K562 (cell line): ENCODE results near the gene SOX4. TPM values are rescaled to one million over a fixed set of nuclear protein-coding genes. Genes with fewer than 3 reads are reported as not detected.

Experiments used
- ATAC-seq: fragments of 200-7000 bp; cut with Tn5 transposase; 3 replicates; pipeline ENCODE4 v1.9.1; 2020; ENCODE audit warnings: moderate library complexity
- BruUV-seq: library from RNA; stranded (reverse); fragments of 400-500 nt; replicated peaks from 2 replicates; lab custom pipeline; 2021; lab: Mats Ljungman, UMichigan
- CTCF ChIA-PET: fragments of 300-600 bp; formaldehyde crosslinking; extraction: SDS; loops from one replicate; lab custom pipeline; 2021; ENCODE audit warnings: low intra/inter-chr PET ratio; lab: Yijun Ruan, JAX
- POLR2A ChIA-PET: fragments of 300-600, 350-650 bp; sonication (Branson Sonifier 250); formaldehyde crosslinking; extraction: SDS; loops from one replicate; lab custom pipeline; 2021; ENCODE audit warnings: antibody characterized with exemption, inconsistent platforms; lab: Yijun Ruan, JAX
- DNase-seq, 4 experiments: peaks; one replicate each; pipeline versions ENCODE4 v3.0.0 to v3.0.0-alpha.2; 2011 to 2018; ENCODE audit warnings: low spot score in 3 of 4, mixed read lengths in 3 of 4; ENCODE audit errors: extremely low read depth in 1 of 4
- FAIRE-seq: peaks from 2 replicates; lab custom pipeline; 2011; peaks lifted over from hg19 to GRCh38; lab: Jason Lieb, UNC
- H2AFZ ChIP-seq: 2 replicates; pipeline ENCODE4 v1.6.0; 2011; ENCODE audit warnings: low read depth, low read length, control low read depth, inconsistent platforms
- H3K27ac ChIP-seq: fragments of 200-600 bp; 3 replicates; pipeline ENCODE4 v1.8.0; 2011; ENCODE audit warnings: low read depth, mild to moderate bottlenecking, control low read depth, inconsistent platforms, low read length, moderate library complexity, mixed read lengths; ENCODE audit errors: extremely low read depth
- H3K27me3 ChIP-seq, 2 experiments: fragments of 300-600 bp in 1 of 2; 2 replicates in 1 of 2; 3 replicates in 1 of 2; pipeline versions ENCODE4 v1.6.0 to v1.8.0; 2011; ENCODE audit warnings: inconsistent platforms in 2 of 2, low read length in 2 of 2, mild to moderate bottlenecking in 1 of 2, mixed read lengths in 1 of 2, moderate library complexity in 1 of 2; ENCODE audit not compliant: control insufficient read depth in 2 of 2, insufficient read depth in 2 of 2
- H3K36me3 ChIP-seq: fragments of 300-600 bp; 3 replicates; pipeline ENCODE4 v1.8.0; 2011; ENCODE audit warnings: mild to moderate bottlenecking, low read length, inconsistent platforms; ENCODE audit not compliant: control insufficient read depth, insufficient read depth
- H3K4me1 ChIP-seq, 2 experiments: fragments of 200-600 bp in 1 of 2; replicated peaks in 1 of 2; 2 replicates in 1 of 2; 3 replicates in 1 of 2; pipeline versions ENCODE4 v1.5.1 to v1.8.0; 2011; ENCODE audit warnings: inconsistent platforms in 2 of 2, low read length in 2 of 2, mild to moderate bottlenecking in 1 of 2, mixed read lengths in 1 of 2, moderate library complexity in 1 of 2; ENCODE audit not compliant: control insufficient read depth in 2 of 2, insufficient read depth in 2 of 2
- H3K4me2 ChIP-seq: 2 replicates; pipeline ENCODE4 v1.6.1; 2011; ENCODE audit warnings: low read length, control low read depth, inconsistent platforms, mixed read lengths; ENCODE audit not compliant: insufficient read depth
- H3K4me3 ChIP-seq: fragments of 200-600 bp; sonication (generic), shearing (Covaris generic); 2 replicates; pipeline ENCODE4 v1.5.1; 2016; ENCODE audit warnings: control low read depth, inconsistent platforms
- H3K79me2 ChIP-seq: fragments of 200-600 bp; 3 replicates; pipeline ENCODE4 v1.8.0; 2011; ENCODE audit warnings: low read length, inconsistent platforms; ENCODE audit not compliant: control insufficient read depth, insufficient read depth
- H3K9ac ChIP-seq, 2 experiments: 2 replicates each; pipeline versions ENCODE4 v1.6.0 to v1.6.1; 2011; ENCODE audit warnings: low read depth in 2 of 2, low read length in 2 of 2, control low read depth in 1 of 2, inconsistent platforms in 1 of 2, mild to moderate bottlenecking in 1 of 2, mixed read lengths in 1 of 2; ENCODE audit not compliant: insufficient read depth in 1 of 2
- H3K9me1 ChIP-seq: one replicate; pipeline ENCODE4 v1.6.0; 2011; ENCODE audit warnings: inconsistent platforms, mild to moderate bottlenecking, low read length, moderate library complexity; ENCODE audit not compliant: control insufficient read depth, insufficient read depth
- H3K9me3 ChIP-seq: replicated peaks from 2 replicates; pipeline ENCODE4 v1.5.1; 2011; ENCODE audit warnings: low read depth, low read length, inconsistent platforms; ENCODE audit not compliant: control insufficient read depth, insufficient read depth
- H4K20me1 ChIP-seq: replicated peaks from 2 replicates; pipeline ENCODE4 v1.6.1; 2011; ENCODE audit warnings: low read length, inconsistent platforms, mixed read lengths; ENCODE audit not compliant: control insufficient read depth, insufficient read depth
- CREM ChIP-seq: IDR thresholded peaks from 2 replicates; pipeline ENCODE4 v1.6.1; 2014; ENCODE audit warnings: antibody characterized with exemption, low read depth
- RB1 ChIP-seq: fragments of 450-650 bp; IDR thresholded peaks from 2 replicates; pipeline ENCODE4 v1.6.1; 2017; ENCODE audit warnings: low read depth, mild to moderate bottlenecking
- WGBS: fragments of 100-300 bp; shearing (Covaris generic); methylation state at CpG from one replicate; pipeline ENCODE4 v1.1.6; 2016; ENCODE audit warnings: low coverage, mixed read lengths; ENCODE audit not compliant: insufficient coverage; ENCODE audit errors: missing lambda C conversion rate; 5-methylcytosine and 5-hydroxymethylcytosine counted together
- in situ Hi-C: fragments of 300-500 bp; cut with MboI; formaldehyde crosslinking; loops from 4 replicates; pipeline ENCODE4 v1.15.0; 2018; ENCODE audit warnings: inconsistent platforms, mixed read lengths
- intact Hi-C: fragments of 100-400 bp; cut with micrococcal nuclease; formaldehyde crosslinking; loops from 2 replicates; pipeline ENCODE4 v1.14.2; 2022
- polyA plus RNA-seq, 8 experiments: library from polyadenylated mRNA; depleted of rRNA in 4 of 8; stranded (reverse) in 5 of 8; unstranded in 3 of 8; fragments of >200 nt; fragmentation: Nextera tagmentation in 2 of 8; fragmentation: Illumina TruSeq in 1 of 8; extraction: Ambion mirVana in 2 of 8; extraction: Trizol in 1 of 8; gene quantifications; 2 replicates each; pipeline versions ENCODE4 v1.2.1 to v1.2.3, GENCODE V29; 2011 to 2014; ENCODE audit warnings: inconsistent platforms in 1 of 8, missing spikeins in 1 of 8
- total RNA-seq, 7 experiments: library from RNA; depleted of rRNA in 6 of 7; stranded (reverse); fragments of >200 nt in 6 of 7; fragmentation: Illumina TruSeq in 2 of 7; extraction: Trizol in 2 of 7; gene quantifications; 2 replicates each; pipeline versions ENCODE4 v1.2.1 to v1.2.3, GENCODE V29; 2011 to 2021; ENCODE audit warnings: low replicate concordance in 1 of 7
- TF ChIP-seq, protein P1 (sequence below): fragments of 450-650 bp; IDR thresholded peaks from 2 replicates; pipeline ENCODE4 v1.6.1; 2018; ENCODE audit warnings: mild to moderate bottlenecking, low read depth; ENCODE audit not compliant: partially characterized antibody
- TF ChIP-seq, protein P2 (sequence below), 3 experiments: IDR thresholded peaks in 2 of 3; conservative IDR thresholded peaks in 1 of 3; 2 replicates each; pipeline ENCODE4 v1.5.1; 2011 to 2012; ENCODE audit warnings: low read length in 3 of 3, mild to moderate bottlenecking in 3 of 3, control low read depth in 2 of 3, improper control_type of control experiment in 1 of 3, inconsistent platforms in 1 of 3, low read depth in 1 of 3, mixed read lengths in 1 of 3, moderate library complexity in 1 of 3; ENCODE audit not compliant: insufficient read depth in 2 of 3
- TF ChIP-seq, protein P3 (sequence below), 2 experiments: fragments of 450-650 bp; formaldehyde crosslinking in 1 of 2; IDR thresholded peaks; 2 replicates each; pipeline versions ENCODE4 v1.4.0 to v1.6.1; 2014 to 2020; ENCODE audit warnings: mild to moderate bottlenecking in 2 of 2, borderline replicate concordance in 1 of 2, low read depth in 1 of 2

Gene SOX4
- total and polyA plus RNA-seq, 9 of the 15 experiments (the other 6 are each of a cell fraction or from before 2014, with no cell fraction given), result 0.03 to 0.29 (median 0.04) TPM

DNA sequence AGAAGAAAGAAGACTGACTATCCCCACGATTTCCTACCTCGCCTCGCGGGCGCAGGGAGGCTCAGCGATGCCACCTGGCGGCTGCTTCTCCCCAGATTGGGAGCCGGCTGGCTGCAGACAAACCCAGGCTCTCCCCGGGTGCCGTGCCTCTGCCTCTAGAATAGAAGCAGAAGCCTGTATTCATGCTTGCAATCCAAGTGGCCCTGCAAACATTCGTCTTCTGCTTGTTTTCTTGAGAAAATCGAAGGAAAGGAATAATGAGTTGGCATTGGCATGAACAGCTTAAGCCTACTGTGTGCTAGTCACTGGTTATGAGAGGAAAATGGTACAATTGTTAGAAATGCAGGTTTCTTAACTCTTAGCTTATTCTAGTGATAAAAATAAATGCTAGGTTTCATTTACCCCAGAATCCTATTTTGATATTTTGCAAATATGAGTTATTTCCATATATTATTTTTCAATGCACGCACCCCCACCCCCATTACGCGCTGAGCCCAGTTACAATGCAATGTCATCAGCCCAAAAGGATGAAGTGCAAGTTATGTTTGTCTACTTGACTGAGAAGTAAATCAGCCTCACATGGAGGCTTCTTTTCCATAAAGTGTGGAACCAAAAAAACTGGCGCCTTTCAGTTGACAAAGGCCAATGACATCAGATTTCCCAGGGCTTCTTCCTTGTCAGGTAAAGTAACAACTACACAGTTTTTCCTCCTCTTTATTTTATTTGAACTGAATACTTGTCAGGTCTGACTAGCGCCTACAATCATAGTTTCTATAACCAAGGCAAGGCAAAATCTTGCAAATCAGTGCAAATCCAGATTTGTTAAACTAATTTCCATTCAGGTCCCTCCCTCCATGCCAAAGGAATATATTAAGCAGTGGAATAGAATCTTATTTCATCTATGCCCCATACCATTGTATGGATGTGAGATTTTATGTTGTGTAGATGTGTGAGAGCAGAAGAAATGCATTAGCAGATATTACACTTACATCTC, 3.9 kb upstream of the SOX4 start:
- peak; percentile 67 to 79 (median 73) for DNase-seq
- BruUV-seq, result no TSS peak
- no peaks in the 10 kb centered on the region for H3K9me1 ChIP-seq
- peaks cover 0 to 34% of the 10 kb centered on the region in 2 experiments; a peak in 2 of 5 replicates for H3K4me1 ChIP-seq
- peak overlapping the region; percentile 75 for H3K4me2 ChIP-seq
- H2AFZ ChIP-seq, result peak overlapping the region; percentile 74
- ChIA-PET CTCF (interaction anchor here (0.6 to 3.5 kb wide), 5 partner anchors 716 to 1498 kb away, joined by 3 to 23 read pairs (median 5); no protein-coding TSS in a partner anchor), POLR2A (interaction anchor here (0.7 kb wide), 1 partner anchor 692 kb away, joined by 3 read pairs; no protein-coding TSS in a partner anchor)
- in situ Hi-C loops (no loop called here), intact Hi-C loops (loop anchor here (2.0 to 10.0 kb wide), 4 partner anchors 715 to 1495 kb away; no protein-coding TSS in a partner anchor)
- H4K20me1 ChIP-seq, result no peaks in the 10 kb centered on the region
- no peaks in the 10 kb centered on the region for H3K36me3 ChIP-seq
- no peak overlapping the region for H3K27ac ChIP-seq
- no peaks in the 10 kb centered on the region for H3K9me3 ChIP-seq
- H3K27me3 ChIP-seq, result peaks cover 18 to 45% of the 10 kb centered on the region in 2 experiments; a peak in 4 of 5 replicates
- peak overlapping the region in 1 of 2 experiments; percentile 70; a peak in 1 of 4 replicates for H3K9ac ChIP-seq
- peak overlapping the region; percentile 38 for H3K4me3 ChIP-seq
- H3K79me2 ChIP-seq, result no peaks in the 10 kb centered on the region
- WGBS, result 7% methylated on average over 16 of the region's 17 CpGs
- FAIRE-seq, result peak; percentile 71
- peak; percentile 96 for ATAC-seq
- TF ChIP-seq, protein P1, sequence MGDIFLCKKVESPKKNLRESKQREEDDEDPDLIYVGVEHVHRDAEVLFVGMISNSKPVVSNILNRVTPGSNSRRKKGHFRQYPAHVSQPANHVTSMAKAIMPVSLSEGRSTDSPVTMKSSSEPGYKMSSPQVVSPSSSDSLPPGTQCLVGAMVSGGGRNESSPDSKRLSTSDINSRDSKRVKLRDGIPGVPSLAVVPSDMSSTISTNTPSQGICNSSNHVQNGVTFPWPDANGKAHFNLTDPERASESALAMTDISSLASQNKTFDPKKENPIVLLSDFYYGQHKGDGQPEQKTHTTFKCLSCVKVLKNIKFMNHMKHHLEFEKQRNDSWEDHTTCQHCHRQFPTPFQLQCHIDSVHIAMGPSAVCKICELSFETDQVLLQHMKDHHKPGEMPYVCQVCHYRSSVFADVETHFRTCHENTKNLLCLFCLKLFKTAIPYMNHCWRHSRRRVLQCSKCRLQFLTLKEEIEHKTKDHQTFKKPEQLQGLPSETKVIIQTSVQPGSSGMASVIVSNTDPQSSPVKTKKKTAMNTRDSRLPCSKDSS, result no peak
- TF ChIP-seq, protein P2, sequence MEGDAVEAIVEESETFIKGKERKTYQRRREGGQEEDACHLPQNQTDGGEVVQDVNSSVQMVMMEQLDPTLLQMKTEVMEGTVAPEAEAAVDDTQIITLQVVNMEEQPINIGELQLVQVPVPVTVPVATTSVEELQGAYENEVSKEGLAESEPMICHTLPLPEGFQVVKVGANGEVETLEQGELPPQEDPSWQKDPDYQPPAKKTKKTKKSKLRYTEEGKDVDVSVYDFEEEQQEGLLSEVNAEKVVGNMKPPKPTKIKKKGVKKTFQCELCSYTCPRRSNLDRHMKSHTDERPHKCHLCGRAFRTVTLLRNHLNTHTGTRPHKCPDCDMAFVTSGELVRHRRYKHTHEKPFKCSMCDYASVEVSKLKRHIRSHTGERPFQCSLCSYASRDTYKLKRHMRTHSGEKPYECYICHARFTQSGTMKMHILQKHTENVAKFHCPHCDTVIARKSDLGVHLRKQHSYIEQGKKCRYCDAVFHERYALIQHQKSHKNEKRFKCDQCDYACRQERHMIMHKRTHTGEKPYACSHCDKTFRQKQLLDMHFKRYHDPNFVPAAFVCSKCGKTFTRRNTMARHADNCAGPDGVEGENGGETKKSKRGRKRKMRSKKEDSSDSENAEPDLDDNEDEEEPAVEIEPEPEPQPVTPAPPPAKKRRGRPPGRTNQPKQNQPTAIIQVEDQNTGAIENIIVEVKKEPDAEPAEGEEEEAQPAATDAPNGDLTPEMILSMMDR (IDR thresholded peaks at IDR 0.05 in 2 of 3, conservative IDR thresholded peaks at IDR 0.05 in 1 of 3; ENCODE audit: insufficient read depth in 2 of 3, low read depth in 1 of 3, low read length in 3 of 3), result peak; percentile 82 to 90 (median 85)
- TF ChIP-seq RB1, result peak; percentile 25; the same call in 1 of the 2 replicates
- TF ChIP-seq, protein P3, sequence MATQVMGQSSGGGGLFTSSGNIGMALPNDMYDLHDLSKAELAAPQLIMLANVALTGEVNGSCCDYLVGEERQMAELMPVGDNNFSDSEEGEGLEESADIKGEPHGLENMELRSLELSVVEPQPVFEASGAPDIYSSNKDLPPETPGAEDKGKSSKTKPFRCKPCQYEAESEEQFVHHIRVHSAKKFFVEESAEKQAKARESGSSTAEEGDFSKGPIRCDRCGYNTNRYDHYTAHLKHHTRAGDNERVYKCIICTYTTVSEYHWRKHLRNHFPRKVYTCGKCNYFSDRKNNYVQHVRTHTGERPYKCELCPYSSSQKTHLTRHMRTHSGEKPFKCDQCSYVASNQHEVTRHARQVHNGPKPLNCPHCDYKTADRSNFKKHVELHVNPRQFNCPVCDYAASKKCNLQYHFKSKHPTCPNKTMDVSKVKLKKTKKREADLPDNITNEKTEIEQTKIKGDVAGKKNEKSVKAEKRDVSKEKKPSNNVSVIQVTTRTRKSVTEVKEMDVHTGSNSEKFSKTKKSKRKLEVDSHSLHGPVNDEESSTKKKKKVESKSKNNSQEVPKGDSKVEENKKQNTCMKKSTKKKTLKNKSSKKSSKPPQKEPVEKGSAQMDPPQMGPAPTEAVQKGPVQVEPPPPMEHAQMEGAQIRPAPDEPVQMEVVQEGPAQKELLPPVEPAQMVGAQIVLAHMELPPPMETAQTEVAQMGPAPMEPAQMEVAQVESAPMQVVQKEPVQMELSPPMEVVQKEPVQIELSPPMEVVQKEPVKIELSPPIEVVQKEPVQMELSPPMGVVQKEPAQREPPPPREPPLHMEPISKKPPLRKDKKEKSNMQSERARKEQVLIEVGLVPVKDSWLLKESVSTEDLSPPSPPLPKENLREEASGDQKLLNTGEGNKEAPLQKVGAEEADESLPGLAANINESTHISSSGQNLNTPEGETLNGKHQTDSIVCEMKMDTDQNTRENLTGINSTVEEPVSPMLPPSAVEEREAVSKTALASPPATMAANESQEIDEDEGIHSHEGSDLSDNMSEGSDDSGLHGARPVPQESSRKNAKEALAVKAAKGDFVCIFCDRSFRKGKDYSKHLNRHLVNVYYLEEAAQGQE (IDR thresholded peaks at IDR 0.05; ENCODE audit: borderline replicate concordance), result peak; percentile 81
- TF ChIP-seq, protein P3 (CRISPR knock-in tag; IDR thresholded peaks at IDR 0.05; ENCODE audit: low read depth), result no peak
- TF ChIP-seq CREM, result 0 out of 2 replicates have a peak, but pooled peaks have one; percentile 21
